GM12872 (cell line): ENCODE data around the gene TIGAR.
A peak's percentile ranks its signal among the peaks of the same experiment; 100 is the strongest.

ENCODE experiments used
- TF ChIP-seq, protein P1 (sequence below): IDR thresholded peaks from 3 replicates; pipeline ENCODE4 v1.5.1; 2011; ENCODE audit warnings: low read depth, mild to moderate bottlenecking, low read length, moderate library complexity; ENCODE audit not compliant: insufficient read depth

TIGAR gene

GRCh38 chr12:4285070-4285469 is 35.9 kb upstream of the TIGAR start:
- TF ChIP-seq, protein P1, sequence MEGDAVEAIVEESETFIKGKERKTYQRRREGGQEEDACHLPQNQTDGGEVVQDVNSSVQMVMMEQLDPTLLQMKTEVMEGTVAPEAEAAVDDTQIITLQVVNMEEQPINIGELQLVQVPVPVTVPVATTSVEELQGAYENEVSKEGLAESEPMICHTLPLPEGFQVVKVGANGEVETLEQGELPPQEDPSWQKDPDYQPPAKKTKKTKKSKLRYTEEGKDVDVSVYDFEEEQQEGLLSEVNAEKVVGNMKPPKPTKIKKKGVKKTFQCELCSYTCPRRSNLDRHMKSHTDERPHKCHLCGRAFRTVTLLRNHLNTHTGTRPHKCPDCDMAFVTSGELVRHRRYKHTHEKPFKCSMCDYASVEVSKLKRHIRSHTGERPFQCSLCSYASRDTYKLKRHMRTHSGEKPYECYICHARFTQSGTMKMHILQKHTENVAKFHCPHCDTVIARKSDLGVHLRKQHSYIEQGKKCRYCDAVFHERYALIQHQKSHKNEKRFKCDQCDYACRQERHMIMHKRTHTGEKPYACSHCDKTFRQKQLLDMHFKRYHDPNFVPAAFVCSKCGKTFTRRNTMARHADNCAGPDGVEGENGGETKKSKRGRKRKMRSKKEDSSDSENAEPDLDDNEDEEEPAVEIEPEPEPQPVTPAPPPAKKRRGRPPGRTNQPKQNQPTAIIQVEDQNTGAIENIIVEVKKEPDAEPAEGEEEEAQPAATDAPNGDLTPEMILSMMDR: no peak

GRCh38 chr12:4286228-4286627 is 34.8 kb upstream of the TIGAR start:
- TF ChIP-seq, protein P1: 0 out of 3 replicates have a peak, but pooled peaks have one; percentile 0

- TF ChIP-seq, protein P1: 0 out of 3 replicates have a peak, but pooled peaks have one; percentile 1
Observed at GRCh38 chr12:4286771-4287317, 34.2 kb upstream of the TIGAR start.

GRCh38 chr12:4287325-4288211 is 33.4 kb upstream of the TIGAR start:
- TF ChIP-seq, protein P1: no peak

GRCh38 chr12:4288296-4289131 is 32.5 kb upstream of the TIGAR start:
- TF ChIP-seq, protein P1: no peak

- TF ChIP-seq, protein P1: no peak
Observed at GRCh38 chr12:4289231-4289878, 31.7 kb upstream of the TIGAR start.
